H1 (cell line): ENCODE measurements around the gene MFAP4.

Experiments
- ATF3 ChIP-seq: IDR thresholded peaks from 2 replicates; pipeline ENCODE4 v1.6.1; 2011; ENCODE audit warnings: low read depth, mild to moderate bottlenecking, low read length; ENCODE audit not compliant: insufficient read depth
- CEBPB ChIP-seq: IDR thresholded peaks from 2 replicates; pipeline ENCODE4 v1.6.1; 2012; ENCODE audit warnings: low read depth, low read length
- CHD1 ChIP-seq: IDR thresholded peaks from 2 replicates; pipeline ENCODE4 v1.6.1; 2012; ENCODE audit warnings: low read depth, low read length, improper control_type of control experiment
- CHD2 ChIP-seq: IDR thresholded peaks from 2 replicates; pipeline ENCODE4 v1.6.1; 2012; ENCODE audit warnings: low read length, improper control_type of control experiment
- CTCF ChIP-seq, 3 experiments: IDR thresholded peaks; 1 replicate in 2 of 3; 2 replicates in 1 of 3; pipeline versions ENCODE4 v1.5.1 to v1.6.1; 2011; ENCODE audit warnings: low read length in 3 of 3, mild to moderate bottlenecking in 3 of 3, inconsistent platforms in 2 of 3, low read depth in 1 of 3, moderate library complexity in 1 of 3; ENCODE audit not compliant: insufficient read depth in 1 of 3; ENCODE audit errors: control extremely low read depth in 1 of 3
- EP300 ChIP-seq, 2 experiments: IDR thresholded peaks; 1 replicate in 1 of 2; 2 replicates in 1 of 2; pipeline ENCODE4 v1.6.1; 2011 to 2012; ENCODE audit warnings: low read depth in 2 of 2, low read length in 2 of 2, mild to moderate bottlenecking in 2 of 2, borderline replicate concordance in 1 of 2, inconsistent platforms in 1 of 2, moderate library complexity in 1 of 2
- GABPA ChIP-seq: IDR thresholded peaks from 2 replicates; pipeline ENCODE4 v1.6.1; 2011; ENCODE audit warnings: mild to moderate bottlenecking, low read length, moderate library complexity, borderline replicate concordance; ENCODE audit not compliant: insufficient read depth
- JUN ChIP-seq: IDR thresholded peaks from 2 replicates; pipeline ENCODE4 v1.6.1; 2011; ENCODE audit warnings: low read depth, mild to moderate bottlenecking, improper control_type of control experiment, low read length
- NANOG ChIP-seq: IDR thresholded peaks from 2 replicates; pipeline ENCODE4 v1.6.1; 2011; ENCODE audit warnings: low read length, low read depth, mild to moderate bottlenecking, inconsistent platforms; ENCODE audit not compliant: insufficient read depth, poor library complexity, severe bottlenecking
- POLR2A ChIP-seq, 2 experiments: IDR thresholded peaks; 1 replicate in 1 of 2; 2 replicates in 1 of 2; pipeline ENCODE4 v1.6.1; 2011; ENCODE audit warnings: low read depth in 2 of 2, low read length in 2 of 2, mild to moderate bottlenecking in 2 of 2; ENCODE audit errors: control extremely low read depth in 1 of 2
- SAP30 ChIP-seq: fragments of 300-600 bp; sonication (generic); IDR thresholded peaks from 2 replicates; pipeline ENCODE4 v1.7.1; 2012; ENCODE audit warnings: low read length, moderate library complexity, mild to moderate bottlenecking, inconsistent platforms; ENCODE audit not compliant: insufficient read depth, insufficient replicate concordance
- SP1 ChIP-seq: IDR thresholded peaks from 2 replicates; pipeline ENCODE4 v1.6.1; 2011; ENCODE audit warnings: low read depth, low read length
- TAF1 ChIP-seq: IDR thresholded peaks from 2 replicates; pipeline ENCODE4 v1.6.1; 2011; ENCODE audit warnings: mild to moderate bottlenecking, low read depth, low read length
- USF2 ChIP-seq: IDR thresholded peaks from 2 replicates; pipeline ENCODE4 v1.6.1; 2011; ENCODE audit warnings: low read length, improper control_type of control experiment

- TF ChIP-seq CTCF (IDR thresholded peaks at IDR 0.05; ENCODE audit: control extremely low read depth in 1 of 3, insufficient read depth in 1 of 3, low read depth in 1 of 3, low read length in 3 of 3) (no peak), TAF1 (no peak), POLR2A (IDR thresholded peaks at IDR 0.05; ENCODE audit: control extremely low read depth in 1 of 2, low read depth in 2 of 2, low read length in 2 of 2) (no peak), NANOG (no peak), SP1 (no peak), CHD1 (no peak), GABPA (no peak), ATF3 (no peak), SAP30 (no peak), JUN (no peak), CEBPB (no peak), USF2 (no peak), CHD2 (no peak), EP300 (IDR thresholded peaks at IDR 0.05; ENCODE audit: borderline replicate concordance in 1 of 2, low read depth in 2 of 2, low read length in 2 of 2) (no peak)
Measured at GRCh38 chr17:19365499-19365817, 21.5 kb downstream of the MFAP4 start.
